WTC11 (cell line): Measurements from ENCODE around the gene LIFR.

Experiments
- ATF2 ChIP-seq: sonication (generic); formaldehyde crosslinking; IDR thresholded peaks from 2 replicates; pipeline ENCODE4 v1.8.1; 2022; ENCODE audit warnings: low read depth, missing genetic modification reagents, borderline replicate concordance
- CTCF ChIP-seq: fragments of 200-600 bp; IDR thresholded peaks from 2 replicates; pipeline ENCODE4 v1.8.0; 2022; ENCODE audit warnings: antibody characterized with exemption
- FOXJ3 ChIP-seq: sonication (generic); formaldehyde crosslinking; IDR thresholded peaks from 2 replicates; pipeline ENCODE4 v1.9.0; 2021; ENCODE audit warnings: missing genetic modification reagents, mild to moderate bottlenecking, borderline replicate concordance
- FOXK1 ChIP-seq: sonication (generic); formaldehyde crosslinking; IDR thresholded peaks from 2 replicates; pipeline ENCODE4 v1.8.0; 2022; ENCODE audit warnings: mild to moderate bottlenecking, moderate library complexity, missing genetic modification reagents
- MXD4 ChIP-seq: fragments of 250-450 bp; sonication (Bioruptor Pico); IDR thresholded peaks from 2 replicates; pipeline ENCODE4 v1.8.0; 2021; ENCODE audit warnings: mild to moderate bottlenecking, moderate library complexity, borderline replicate concordance
- NFATC4 ChIP-seq: fragments of 250-450 bp; sonication (Bioruptor Pico); IDR thresholded peaks from 2 replicates; pipeline ENCODE4 v1.9.0; 2021; ENCODE audit warnings: mild to moderate bottlenecking
- NR3C1 ChIP-seq: sonication (generic); formaldehyde crosslinking; conservative IDR thresholded peaks from 2 replicates; pipeline ENCODE4 v1.8.1; 2023; ENCODE audit warnings: low read depth, mild to moderate bottlenecking, missing genetic modification reagents
- USF1 ChIP-seq: sonication (generic); formaldehyde crosslinking; IDR thresholded peaks from 2 replicates; pipeline ENCODE4 v1.8.0; 2022; ENCODE audit warnings: mild to moderate bottlenecking, missing genetic modification reagents
- ZNF232 ChIP-seq: sonication (generic); formaldehyde crosslinking; IDR thresholded peaks from 2 replicates; pipeline ENCODE4 v1.8.0; 2022; ENCODE audit warnings: mild to moderate bottlenecking, missing genetic modification reagents

GRCh38 chr5:38589629-38590028, 33.2 kb upstream of the LIFR start:
- no peak for TF ChIP-seq CTCF
- TF ChIP-seq MXD4 (CRISPR knock-in tag) = no peak
- TF ChIP-seq USF1 (CRISPR knock-in tag) = no peak
- TF ChIP-seq ZNF232 (CRISPR knock-in tag) = no peak
- no peak for TF ChIP-seq NR3C1
- TF ChIP-seq NFATC4 (CRISPR knock-in tag) = no peak
- no peak for TF ChIP-seq FOXJ3
- TF ChIP-seq ATF2 (CRISPR knock-in tag) = no peak
- no peak for TF ChIP-seq FOXK1 (CRISPR knock-in tag)
